Measurements from ENCODE around the gene ADIRF.
"Not testable (repeated sequence)": the region's sequence is repeated elsewhere in the genome, so short reads cannot be mapped to it uniquely, and the experiment has no call there.

Gene ADIRF

GRCh38 chr10:86968271-86968993 is at the start of gene ADIRF:
Gene ADIRF (plus strand): TSS chr10:86968482. CDS start chr10:86968545, 63 bp downstream.
- no peak for DNase-seq (ENCODE audit: low read depth)

- no peak for DNase-seq (ENCODE audit: low read depth)
Observed at GRCh38 chr10:86922553-86922961, 45.7 kb upstream of the ADIRF start.

- no peak for DNase-seq (ENCODE audit: low read depth)
Observed at GRCh38 chr10:86929468-86930380, 38.6 kb upstream of the ADIRF start.

- DNase-seq (ENCODE audit: low read depth), result no peak
Observed at GRCh38 chr10:86931872-86932271, 36.4 kb upstream of the ADIRF start.

- DNase-seq (ENCODE audit: low read depth), result no peak
Observed at GRCh38 chr10:86932674-86933073, 35.6 kb upstream of the ADIRF start.

GRCh38 chr10:86934162-86934711 is 34.0 kb upstream of the ADIRF start:
- DNase-seq (ENCODE audit: low read depth), result not testable (repeated sequence)

- no peak for DNase-seq (ENCODE audit: low read depth)
Observed at GRCh38 chr10:86936661-86937501, 31.4 kb upstream of the ADIRF start.

- DNase-seq (ENCODE audit: low read depth), result no peak
Observed at GRCh38 chr10:86937502-86938154, 30.7 kb upstream of the ADIRF start.

GRCh38 chr10:86938260-86938659 is 30.0 kb upstream of the ADIRF start:
- DNase-seq (ENCODE audit: low read depth), result no peak

- not testable (repeated sequence) for DNase-seq (ENCODE audit: low read depth)
Observed at GRCh38 chr10:86940076-86940475, 28.2 kb upstream of the ADIRF start.

GRCh38 chr10:86940677-86941076 is 27.6 kb upstream of the ADIRF start:
- DNase-seq (ENCODE audit: low read depth), result no peak

- DNase-seq (ENCODE audit: low read depth), result no peak
Observed at GRCh38 chr10:86941426-86941825, 26.9 kb upstream of the ADIRF start.

- DNase-seq (ENCODE audit: low read depth), result no peak
Observed at GRCh38 chr10:86941991-86942421, 26.3 kb upstream of the ADIRF start.

GRCh38 chr10:86942441-86943315 is 25.6 kb upstream of the ADIRF start:
- DNase-seq (ENCODE audit: low read depth), result no peak

GRCh38 chr10:86943316-86944030 is 24.8 kb upstream of the ADIRF start:
- no peak for DNase-seq (ENCODE audit: low read depth)

- DNase-seq (ENCODE audit: low read depth), result no peak
Observed at GRCh38 chr10:86944031-86944419, 24.3 kb upstream of the ADIRF start.

- no peak for DNase-seq (ENCODE audit: low read depth)
Observed at GRCh38 chr10:86944471-86944870, 23.8 kb upstream of the ADIRF start.

GRCh38 chr10:86944907-86945306 is 23.4 kb upstream of the ADIRF start:
- DNase-seq (ENCODE audit: low read depth), result no peak

- DNase-seq (ENCODE audit: low read depth), result no peak
Observed at GRCh38 chr10:86945361-86946212, 22.7 kb upstream of the ADIRF start.

Measured in HS-27A (cell line).